GM12864 (cell line): ENCODE data around the gene FAM222B.
"Not testable (repeated sequence)": the region's sequence is repeated elsewhere in the genome, so short reads cannot be mapped to it uniquely, and the experiment has no call there.

Experiments used
- DNase-seq: peaks from one replicate; pipeline ENCODE4 v3.0.0-alpha.2; 2011; ENCODE audit warnings: low read depth
- H3K4me3 ChIP-seq: 2 replicates; pipeline ENCODE4 v1.5.1; 2011; ENCODE audit warnings: mild to moderate bottlenecking, low read depth, low read length, control low read depth
- TF ChIP-seq, protein P1 (sequence below): IDR thresholded peaks from 2 replicates; pipeline ENCODE4 v1.5.1; 2011; ENCODE audit warnings: low read depth, mild to moderate bottlenecking, moderate library complexity, low read length, control low read depth, inconsistent platforms; ENCODE audit errors: missing control alignments

FAM222B gene

DNA sequence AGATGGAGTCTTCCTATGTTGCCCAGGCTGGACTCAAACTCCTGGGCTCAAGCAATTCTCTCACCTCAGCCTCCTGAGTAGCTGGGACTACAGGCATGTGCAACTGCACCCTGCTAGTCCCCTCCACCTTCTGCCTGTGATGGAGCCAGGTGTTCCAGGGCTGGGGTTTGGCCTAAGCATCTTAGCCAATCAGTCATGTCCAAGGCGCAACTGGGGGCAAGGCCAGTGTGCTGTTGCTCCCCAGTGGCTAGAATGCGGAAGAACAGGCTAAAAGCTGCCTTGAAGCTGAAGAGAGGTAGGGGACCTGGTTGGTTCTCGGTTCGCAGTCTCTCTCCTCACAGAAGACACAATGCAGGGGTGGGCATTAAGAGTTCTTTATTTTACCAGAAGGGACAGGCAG is 36.4 kb upstream of the FAM222B start:
- TF ChIP-seq, protein P1, sequence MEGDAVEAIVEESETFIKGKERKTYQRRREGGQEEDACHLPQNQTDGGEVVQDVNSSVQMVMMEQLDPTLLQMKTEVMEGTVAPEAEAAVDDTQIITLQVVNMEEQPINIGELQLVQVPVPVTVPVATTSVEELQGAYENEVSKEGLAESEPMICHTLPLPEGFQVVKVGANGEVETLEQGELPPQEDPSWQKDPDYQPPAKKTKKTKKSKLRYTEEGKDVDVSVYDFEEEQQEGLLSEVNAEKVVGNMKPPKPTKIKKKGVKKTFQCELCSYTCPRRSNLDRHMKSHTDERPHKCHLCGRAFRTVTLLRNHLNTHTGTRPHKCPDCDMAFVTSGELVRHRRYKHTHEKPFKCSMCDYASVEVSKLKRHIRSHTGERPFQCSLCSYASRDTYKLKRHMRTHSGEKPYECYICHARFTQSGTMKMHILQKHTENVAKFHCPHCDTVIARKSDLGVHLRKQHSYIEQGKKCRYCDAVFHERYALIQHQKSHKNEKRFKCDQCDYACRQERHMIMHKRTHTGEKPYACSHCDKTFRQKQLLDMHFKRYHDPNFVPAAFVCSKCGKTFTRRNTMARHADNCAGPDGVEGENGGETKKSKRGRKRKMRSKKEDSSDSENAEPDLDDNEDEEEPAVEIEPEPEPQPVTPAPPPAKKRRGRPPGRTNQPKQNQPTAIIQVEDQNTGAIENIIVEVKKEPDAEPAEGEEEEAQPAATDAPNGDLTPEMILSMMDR = peak; percentile 65
- DNase-seq = no peak
- no peak overlapping the region for H3K4me3 ChIP-seq

DNA sequence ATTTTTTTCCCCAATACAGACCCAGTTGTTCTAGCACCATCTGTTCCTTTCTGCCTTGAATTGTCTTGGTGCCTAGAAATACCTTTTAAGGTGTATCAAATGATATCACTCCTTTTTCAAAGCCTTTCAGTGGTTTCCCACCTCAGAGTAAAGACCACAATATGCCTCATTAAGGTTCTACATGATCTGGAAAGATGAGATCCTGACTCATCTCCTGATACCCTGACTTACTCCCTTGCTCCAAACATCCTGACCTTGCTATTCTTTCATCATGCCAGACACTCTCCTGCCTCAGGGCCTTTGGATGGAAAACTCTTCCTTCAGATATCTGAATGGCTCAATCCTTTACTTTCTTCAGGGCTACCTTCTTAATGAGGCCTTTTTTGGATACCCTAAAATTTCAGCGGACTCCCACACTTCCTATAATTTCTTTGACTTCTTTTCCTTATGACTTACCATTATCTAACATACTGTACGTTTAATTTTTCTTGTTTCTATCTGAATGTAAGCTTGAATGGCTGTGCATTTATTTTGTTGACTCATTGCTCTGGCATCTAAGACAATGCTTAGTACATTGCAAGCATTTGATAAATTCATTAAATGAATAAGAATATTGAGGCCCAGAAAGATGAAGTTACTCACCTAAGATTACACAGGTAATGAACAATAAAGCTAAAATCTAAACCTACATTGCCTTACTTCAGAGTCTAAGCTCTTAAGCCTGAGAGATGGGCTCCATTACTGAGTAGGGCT is 35.7 kb upstream of the FAM222B start:
- no peak overlapping the region for H3K4me3 ChIP-seq
- DNase-seq = no peak
- TF ChIP-seq, protein P1 = no peak

DNA sequence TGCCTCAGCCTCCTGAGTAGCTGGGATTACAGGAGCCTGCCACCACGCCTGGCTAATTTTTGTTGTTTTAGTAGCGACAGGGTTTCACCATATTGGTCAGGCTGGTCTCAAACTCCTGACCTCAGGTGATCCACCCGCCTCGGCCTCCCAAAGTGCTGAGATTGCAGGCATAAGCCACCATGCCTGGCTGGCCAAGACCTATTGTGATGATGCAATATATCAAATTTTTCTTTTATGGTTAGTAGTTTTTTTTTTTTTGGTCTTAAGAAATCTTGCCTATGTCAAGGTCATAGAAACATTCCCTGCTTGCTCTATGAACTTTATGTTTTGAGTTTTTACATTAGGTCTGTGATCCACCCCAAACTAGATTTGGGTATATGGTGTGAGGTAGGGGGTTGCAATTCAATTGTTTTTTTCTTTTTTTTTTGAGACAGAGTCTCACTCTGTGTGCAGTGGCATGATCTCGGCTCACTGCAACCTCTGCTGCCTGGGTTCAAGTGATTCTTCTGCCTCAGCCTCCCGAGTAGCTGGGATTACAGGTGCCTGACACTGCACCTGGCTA is 34.6 kb upstream of the FAM222B start:
- not testable (repeated sequence) for DNase-seq, H3K4me3 ChIP-seq

DNA sequence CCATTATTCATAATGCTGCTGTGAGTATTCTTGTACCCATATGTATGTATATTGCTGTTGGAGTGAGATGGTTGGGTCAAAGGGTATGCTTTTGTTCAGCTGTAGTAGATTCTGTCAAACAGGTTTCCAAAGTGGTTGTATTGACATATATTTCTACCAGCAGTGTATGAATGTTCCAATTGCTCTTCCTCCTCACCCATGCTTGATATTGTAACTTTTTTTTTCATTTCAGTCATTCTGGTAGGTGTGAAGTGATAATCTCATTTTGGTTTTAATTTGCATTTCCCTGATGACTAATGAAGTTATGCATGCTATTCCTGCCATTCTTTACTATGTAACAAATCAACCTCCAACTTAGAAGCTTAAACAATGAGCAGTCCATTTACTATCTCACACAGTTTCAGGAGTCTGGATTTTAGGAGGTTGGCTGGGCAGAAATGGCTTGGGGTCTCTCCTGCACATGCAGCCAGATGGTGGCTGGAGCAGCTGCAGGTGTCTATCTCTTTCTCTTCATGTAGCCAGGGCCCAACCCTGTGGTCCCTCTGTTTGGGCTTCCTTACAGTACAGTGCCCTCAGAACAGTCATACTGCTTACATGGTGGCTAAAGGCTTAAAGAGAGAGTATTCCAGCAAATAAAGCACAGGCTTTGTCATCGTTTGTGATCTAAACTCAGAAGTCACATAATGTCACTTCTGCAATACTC is 33.4 kb upstream of the FAM222B start:
- H3K4me3 ChIP-seq = no peak overlapping the region
- TF ChIP-seq, protein P1 = no peak
- DNase-seq = no peak

DNA sequence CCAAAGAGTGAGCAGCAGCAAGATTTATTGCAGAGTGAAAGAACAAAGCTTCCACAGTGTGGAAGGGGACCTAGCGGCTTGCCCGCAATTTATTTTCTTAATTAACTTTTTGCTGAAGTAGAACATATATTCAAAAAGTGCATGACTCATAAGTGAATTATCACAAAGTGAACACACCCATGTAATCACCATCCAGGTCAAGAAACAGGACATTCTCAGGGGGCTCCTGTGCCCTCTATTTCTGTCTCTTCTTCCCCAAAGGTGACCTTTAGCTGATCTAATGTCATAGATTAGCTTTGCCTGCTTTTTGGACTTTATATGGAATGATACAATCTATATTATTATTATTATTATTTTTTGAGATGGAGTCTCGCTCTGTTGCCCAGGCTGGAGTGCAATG is 32.2 kb upstream of the FAM222B start:
- TF ChIP-seq, protein P1 = no peak
- H3K4me3 ChIP-seq = no peak overlapping the region
- DNase-seq = no peak

DNA sequence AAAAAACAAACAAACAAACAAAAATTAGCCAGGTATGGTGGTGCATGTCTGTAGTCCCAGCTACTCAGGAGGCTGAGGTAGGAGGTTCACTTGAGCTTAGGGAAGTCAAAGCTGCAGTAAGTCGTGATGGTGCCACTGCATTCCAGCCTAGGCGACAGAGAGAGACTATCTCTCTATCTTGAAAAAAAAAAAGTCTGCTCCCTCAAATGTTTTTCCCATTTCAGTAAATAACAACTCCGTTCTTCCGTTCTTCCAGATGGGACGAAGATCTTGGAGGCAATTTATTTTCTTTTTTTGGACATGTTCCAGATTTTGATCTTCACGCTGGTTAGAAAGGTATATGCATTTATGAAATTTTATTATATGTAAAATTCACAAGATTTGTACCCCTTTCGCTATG is 31.2 kb upstream of the FAM222B start:
- TF ChIP-seq, protein P1 = no peak

DNA sequence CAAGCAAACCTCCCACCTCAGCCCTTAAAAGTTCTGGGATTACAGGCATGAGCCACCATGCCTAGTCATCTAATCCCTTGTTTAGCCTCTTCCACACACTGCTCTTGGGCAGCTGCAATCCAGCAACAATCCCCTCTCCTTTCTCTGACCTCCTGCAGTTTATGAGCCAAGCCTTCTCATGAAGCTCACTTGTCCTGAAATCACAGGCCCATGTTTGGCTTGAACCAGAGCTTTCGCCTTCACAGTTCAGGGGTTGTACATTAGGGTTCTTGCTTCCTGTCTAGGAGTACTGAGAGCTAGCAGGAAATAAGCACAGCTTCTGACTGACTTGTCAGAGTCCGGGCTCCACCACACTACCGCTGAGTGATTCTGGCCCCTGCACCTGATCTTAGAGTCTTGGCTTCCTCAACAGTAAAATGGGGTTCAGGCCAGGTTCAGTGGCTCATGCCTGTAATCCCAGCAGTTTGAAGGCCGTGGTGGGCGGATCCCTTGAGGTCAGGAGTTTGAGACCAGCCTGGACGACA is 28.5 kb upstream of the FAM222B start:
- TF ChIP-seq, protein P1 = no peak
- DNase-seq = peak; percentile 90
- no peak overlapping the region for H3K4me3 ChIP-seq

More for the DNA sequence above, 31.2 kb upstream of the FAM222B start:
- no peak for DNase-seq
- no peak overlapping the region for H3K4me3 ChIP-seq
